ENCODE measurements around the gene RBM8A. TPM values are rescaled to one million over a fixed set of nuclear protein-coding genes. Genes with fewer than 3 reads are reported as not detected.
A peak's percentile ranks its signal among the peaks of the same experiment; 100 is the strongest.

Gene RBM8A
- total RNA-seq, 1 experiment from 2014 or later: 370 TPM

DNA sequence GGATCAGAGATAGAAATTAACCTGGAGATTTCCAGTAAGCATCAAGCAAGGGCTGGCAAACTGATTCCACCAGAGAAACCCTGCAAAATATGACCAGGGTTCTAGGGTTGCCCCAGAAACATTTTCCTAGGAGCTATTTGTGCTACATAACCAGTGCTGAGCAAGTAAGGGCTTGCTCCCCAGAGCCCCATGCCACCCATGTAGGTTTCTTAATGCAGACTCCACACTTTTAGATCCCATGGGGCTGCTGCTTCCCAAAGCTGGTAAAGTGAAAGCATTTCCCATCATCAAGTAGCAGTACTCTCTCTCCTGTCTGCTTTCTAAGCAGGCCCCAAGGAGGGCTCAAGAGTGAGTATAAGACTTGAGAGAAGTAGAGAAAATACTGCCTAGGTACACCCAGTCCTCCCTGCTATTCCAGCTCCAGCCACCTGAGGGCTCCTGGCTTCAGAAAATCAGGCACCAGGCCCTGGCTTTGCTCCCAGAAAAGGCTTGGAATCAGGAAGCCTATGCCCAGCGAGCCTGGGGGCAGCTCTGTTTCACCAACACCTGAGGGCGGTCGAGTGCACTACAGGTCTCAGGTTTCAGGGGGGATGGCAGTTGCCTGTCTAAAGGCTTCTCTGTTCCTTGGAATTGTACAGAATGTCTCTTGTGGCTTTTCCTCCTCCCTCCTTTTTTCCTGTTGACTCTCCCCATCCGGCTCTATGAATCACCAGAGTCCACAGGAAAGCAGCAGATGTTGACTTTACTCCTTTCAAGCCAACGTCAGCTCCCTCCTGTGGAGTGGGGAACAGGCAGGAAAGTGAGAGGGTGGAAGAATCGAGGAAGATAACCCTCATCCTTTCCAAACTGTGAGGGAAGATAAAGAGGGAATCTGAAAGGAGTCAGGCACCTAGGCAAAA, 35.4 kb downstream of the RBM8A start:
- H3K27me3 Mint-ChIP-seq (ENCODE audit: insufficient read depth, unreplicated experiment): no peaks in the 10 kb centered on the region
- TF ChIP-seq CTCF (IDR thresholded peaks at IDR 0.05; ENCODE audit: unreplicated experiment): peak; percentile 98
- CTCF ChIA-PET: interaction anchor here (0.6 to 21.0 kb wide), 48 partner anchors 11 to 202 kb away, joined by 3 to 617 read pairs (median 5); partner anchors contain the start of genes ANKRD34A, HJV, ITGA10 and LIX1L
- intact Hi-C loops (cut with micrococcal nuclease): loop anchor here (1.0 kb wide), 6 partner anchors 18 to 121 kb away; partner anchors contain the start of genes ITGA10, LIX1L and RBM8A
- peak; percentile 100 for DNase-seq (ENCODE audit: unreplicated experiment)
- H3K4me3 Mint-ChIP-seq (ENCODE audit: unreplicated experiment): peak overlapping the region; percentile 57
- H3K4me1 Mint-ChIP-seq (ENCODE audit: insufficient read depth, unreplicated experiment): peaks cover 36% of the 10 kb centered on the region
- POLR2A ChIA-PET: interaction anchor here (0.7 to 4.7 kb wide), 41 partner anchors 9 to 144 kb away, joined by 3 to 284 read pairs (median 8); partner anchors contain the start of genes ANKRD34A, ITGA10, LIX1L and NUDT17
- TSS peak; percentile 49 for BruUV-seq (replicated peaks)
- H3K27ac Mint-ChIP-seq (ENCODE audit: low read depth, unreplicated experiment): peak overlapping the region; percentile 95
- peaks cover 17% of the 10 kb centered on the region for H3K36me3 Mint-ChIP-seq (ENCODE audit: insufficient read depth, unreplicated experiment)
- no peaks in the 10 kb centered on the region for H3K9me3 Mint-ChIP-seq (ENCODE audit: unreplicated experiment)

GRCh38 chr1:145891143-145891542, 36.1 kb downstream of the RBM8A start:
- H3K4me1 Mint-ChIP-seq (ENCODE audit: insufficient read depth, unreplicated experiment): peaks cover 36% of the 10 kb centered on the region
- no peaks in the 10 kb centered on the region for H3K27me3 Mint-ChIP-seq (ENCODE audit: insufficient read depth, unreplicated experiment)
- peaks cover 11% of the 10 kb centered on the region for H3K36me3 Mint-ChIP-seq (ENCODE audit: insufficient read depth, unreplicated experiment)
- peak; percentile 82 for DNase-seq (ENCODE audit: unreplicated experiment)
- CTCF ChIA-PET: interaction anchor here (0.6 to 21.0 kb wide), 39 partner anchors 10 to 201 kb away, joined by 3 to 617 read pairs (median 7); partner anchors contain the start of genes ANKRD34A, HJV, ITGA10 and LIX1L
- no peaks in the 10 kb centered on the region for H3K9me3 Mint-ChIP-seq (ENCODE audit: unreplicated experiment)
- H3K4me3 Mint-ChIP-seq (ENCODE audit: unreplicated experiment): peak overlapping the region; percentile 57
- no TSS peak for BruUV-seq (replicated peaks)
- H3K27ac Mint-ChIP-seq (ENCODE audit: low read depth, unreplicated experiment): peak overlapping the region; percentile 95
- no peak for TF ChIP-seq CTCF (IDR thresholded peaks at IDR 0.05; ENCODE audit: unreplicated experiment)
- intact Hi-C loops (cut with micrococcal nuclease): loop anchor here (1.0 kb wide), 1 partner anchor 67 kb away; the partner anchor contains the start of gene LIX1L
- POLR2A ChIA-PET: interaction anchor here (0.6 to 4.7 kb wide), 33 partner anchors 8 to 144 kb away, joined by 3 to 284 read pairs (median 10); partner anchors contain the start of genes ANKRD34A, ITGA10, LIX1L and NUDT17

DNA sequence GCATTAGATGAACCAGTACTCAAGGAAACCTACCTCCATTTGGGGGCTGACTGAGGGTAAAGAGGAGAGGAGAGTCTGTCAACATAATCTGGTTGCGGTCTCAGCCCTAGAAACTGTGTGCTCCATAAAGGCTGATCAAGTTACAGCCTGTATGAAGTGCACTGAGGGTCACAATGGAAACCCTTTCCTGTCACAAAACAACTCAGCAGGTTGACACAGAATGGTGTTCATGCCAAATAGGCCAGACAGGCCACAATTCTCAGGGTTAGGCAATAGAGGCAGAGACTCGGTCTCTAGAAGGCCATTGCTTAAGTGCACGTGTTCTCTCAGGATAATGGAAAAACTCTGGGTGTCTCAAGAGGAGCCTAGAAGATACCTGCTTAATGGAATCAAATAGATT, 37.6 kb downstream of the RBM8A start:
- POLR2A ChIA-PET: interaction anchor here (1.2 to 4.7 kb wide), 6 partner anchors 9 to 75 kb away, joined by 3 to 284 read pairs (median 79); partner anchors contain the start of genes ANKRD34A, ITGA10, LIX1L and PEX11B
- Mint-ChIP-seq H3K9me3 (ENCODE audit: unreplicated experiment) (no peaks in the 10 kb centered on the region), H3K27me3 (ENCODE audit: insufficient read depth, unreplicated experiment) (peaks cover 10% of the 10 kb centered on the region), H3K27ac (ENCODE audit: low read depth, unreplicated experiment) (peak overlapping the region; percentile 95), H3K4me3 (ENCODE audit: unreplicated experiment) (no peak overlapping the region), H3K36me3 (ENCODE audit: insufficient read depth, unreplicated experiment) (peaks cover 10% of the 10 kb centered on the region), H3K4me1 (ENCODE audit: insufficient read depth, unreplicated experiment) (peaks cover 44% of the 10 kb centered on the region)
- DNase-seq (ENCODE audit: unreplicated experiment): peak; percentile 43
- no peak for TF ChIP-seq CTCF (IDR thresholded peaks at IDR 0.05; ENCODE audit: unreplicated experiment)
- no TSS peak for BruUV-seq (replicated peaks)
- intact Hi-C loops (cut with micrococcal nuclease): no loop called here
- CTCF ChIA-PET: interaction anchor here (3.8 to 21.0 kb wide), 8 partner anchors 9 to 143 kb away, joined by 24 to 617 read pairs (median 76); partner anchors contain the start of genes ANKRD34A, ITGA10, NUDT17 and PIAS3

Data from MCF 10A (cell line).